Esophagus squamous epithelium (tissue), 4 donors: ENCODE data around the gene TSEN15.

Experiments used
- CTCF ChIP-seq, 6 experiments: fragments of 450-650 bp in 4 of 6; fragments of 200-600 bp in 2 of 6; sonication (generic) in 2 of 6; IDR thresholded peaks; one replicate each; pipeline ENCODE4 v1.5.1; 2016 to 2019; ENCODE audit warnings: antibody characterized with exemption in 6 of 6, mild to moderate bottlenecking in 4 of 6, moderate library complexity in 4 of 6
- POLR2A ChIP-seq, 4 donors: fragments of 450-650 bp; IDR thresholded peaks; one replicate each; pipeline ENCODE4 v1.6.1; 2017; ENCODE audit warnings: antibody characterized with exemption in 4 of 4, mild to moderate bottlenecking in 4 of 4, moderate library complexity in 3 of 4

GRCh38 chr1:184035719-184036516 lies 15.6 kb upstream of the TSEN15 start:
- no peak for TF ChIP-seq POLR2A (IDR thresholded peaks at IDR 0.05)
- no peak for TF ChIP-seq CTCF (IDR thresholded peaks at IDR 0.05)
